Stimulated activated CD4-positive, alpha-beta T cell treated with anti-CD3 and anti-CD28 coated beads, Interleukin-2, amount 100 ng/mL, for 24 hours (primary cell): ENCODE data around the gene CEBPZ.
"Not testable (repeated sequence)": the region's sequence is repeated elsewhere in the genome, so short reads cannot be mapped to it uniquely, and the experiment has no call there.

ENCODE experiments used
- DNase-seq, 2 donors: peaks; one replicate each; pipeline ENCODE4 v3.0.0-alpha.2; 2020

Gene CEBPZ

DNA sequence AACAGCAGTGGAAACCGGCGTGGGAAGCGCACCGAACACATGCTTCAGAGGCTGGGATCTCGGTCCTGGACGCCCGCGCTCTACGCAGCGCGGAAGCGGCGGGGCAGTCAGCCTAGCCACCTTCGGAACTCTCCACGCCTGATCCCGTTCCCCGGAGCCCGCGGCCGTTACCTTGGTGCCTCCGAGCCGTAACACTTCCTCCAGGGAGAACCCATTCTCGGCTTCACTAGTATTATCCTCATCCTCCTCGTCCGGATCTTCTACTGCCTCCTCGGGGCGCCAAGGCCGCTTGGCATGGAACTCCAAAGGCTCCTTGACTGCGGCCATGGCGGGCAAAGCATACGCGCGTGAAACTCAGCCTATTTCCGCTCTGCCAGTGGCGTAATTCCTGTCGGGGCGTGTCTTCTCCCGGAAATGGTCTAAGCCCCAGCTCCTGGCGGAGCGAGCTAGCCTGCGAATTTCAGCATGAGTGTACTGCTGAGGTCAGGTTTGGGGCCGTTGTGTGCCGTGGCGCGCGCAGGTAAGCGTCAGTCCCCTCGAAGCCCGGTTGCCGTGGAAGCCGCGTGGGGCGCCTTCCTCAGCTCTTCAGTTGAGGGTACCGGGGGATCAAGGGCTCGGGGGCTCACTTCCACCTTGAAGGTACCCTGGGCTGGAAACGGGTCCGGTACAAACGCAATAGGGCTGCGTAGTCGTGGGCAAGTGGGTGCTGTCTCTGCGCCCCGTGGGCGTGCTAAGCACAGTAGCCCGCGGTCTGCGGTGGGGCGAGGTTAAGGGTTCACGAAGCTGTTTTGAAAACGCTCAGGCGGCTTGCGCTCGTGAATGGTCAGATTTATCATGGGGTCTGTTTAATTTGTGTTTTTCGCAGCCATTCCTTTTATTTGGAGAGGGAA is at the start of gene CEBPZ, which contains the start of gene NDUFAF7:
TSS of gene CEBPZ (minus strand) at position 356 of the 890 bp plus-strand sequence. CDS start at position 327, 29 bp downstream.
TSS of gene NDUFAF7 (plus strand) at position 418 of the 890 bp plus-strand sequence. CDS start at position 466, 48 bp downstream.
- peak; percentile 89 to 90 for DNase-seq

GRCh38 chr2:37276291-37276690 is 44.9 kb upstream of the CEBPZ start:
- no peak for DNase-seq

DNA sequence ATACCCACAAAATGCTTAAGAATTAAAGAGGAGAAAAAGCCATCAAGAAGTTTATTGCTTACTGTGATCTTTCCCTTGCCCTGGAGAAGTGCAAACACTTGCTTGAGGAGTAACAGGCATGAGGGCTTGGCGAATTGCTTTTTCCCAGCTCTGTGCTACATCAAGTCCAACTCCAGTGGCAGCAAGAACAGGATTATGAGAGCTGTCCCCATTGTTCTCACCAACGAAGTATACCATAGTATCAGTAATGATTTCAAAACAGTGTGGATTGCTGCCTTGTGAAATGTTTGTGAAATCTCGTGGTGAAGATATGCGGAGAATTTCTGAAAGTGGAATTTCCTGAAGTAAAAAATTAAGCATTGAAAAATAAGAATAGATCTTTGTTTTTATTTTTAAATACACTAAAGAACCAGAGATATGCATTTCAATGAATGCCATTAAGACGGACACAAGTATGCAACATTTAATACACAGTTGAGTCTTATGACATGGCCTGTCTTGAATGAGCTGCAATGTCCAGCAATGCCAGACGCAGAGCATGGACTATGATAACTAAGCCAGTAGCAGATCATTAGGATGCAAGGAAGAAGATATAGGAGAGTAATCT is 43.1 kb upstream of the CEBPZ start:
- DNase-seq, result no peak

DNA sequence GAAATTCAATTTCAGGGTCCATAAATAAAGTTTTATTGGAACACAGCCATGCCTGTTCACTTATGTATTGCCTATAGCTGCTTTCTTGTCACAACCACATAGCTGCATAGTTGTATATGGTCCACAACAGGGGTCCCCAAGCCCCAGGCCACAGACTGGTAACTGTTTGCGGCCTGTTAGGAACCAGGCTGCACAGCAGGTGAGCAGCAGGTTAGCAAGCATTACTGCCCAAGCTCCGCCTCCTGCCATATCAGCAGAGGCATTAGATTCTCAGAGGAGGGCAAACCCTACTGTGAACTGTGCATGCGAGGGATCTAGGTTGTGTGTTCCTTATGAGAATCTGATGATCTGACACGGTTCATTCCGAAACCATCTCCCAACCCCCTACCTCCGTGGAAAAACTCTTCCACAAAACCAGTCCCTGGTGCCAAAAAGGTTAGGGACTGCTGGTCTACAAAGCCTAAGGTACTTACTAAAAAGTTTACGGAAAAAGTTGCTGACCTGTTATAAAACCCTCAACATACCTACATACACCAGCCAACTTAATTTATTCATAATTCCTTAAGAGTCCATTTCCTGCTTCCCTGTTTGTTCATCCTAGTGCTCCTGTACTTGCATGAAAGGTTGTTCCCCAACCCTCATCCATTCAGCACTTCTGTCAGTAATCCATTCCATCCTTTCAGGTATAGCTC is 40.1 kb upstream of the CEBPZ start:
- no peak for DNase-seq

DNA sequence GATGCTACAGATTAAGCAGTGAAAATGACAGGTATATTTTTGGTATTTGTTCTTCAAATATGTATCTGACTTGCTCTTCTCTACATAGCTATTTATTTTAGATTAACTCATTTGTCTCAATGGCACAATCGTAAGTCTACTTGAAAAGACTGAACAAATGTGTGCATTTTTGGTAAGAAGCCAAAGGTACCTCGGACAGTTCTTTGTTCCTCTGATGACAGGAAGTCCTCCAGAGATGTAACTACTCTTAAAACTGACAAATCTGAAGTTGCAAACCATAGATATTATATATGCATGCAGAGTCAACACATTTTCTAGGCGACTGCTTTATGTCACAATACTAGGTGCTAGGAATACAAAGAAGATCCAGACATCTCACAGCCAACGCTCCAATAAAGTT is 36.7 kb upstream of the CEBPZ start:
- no peak for DNase-seq

DNA sequence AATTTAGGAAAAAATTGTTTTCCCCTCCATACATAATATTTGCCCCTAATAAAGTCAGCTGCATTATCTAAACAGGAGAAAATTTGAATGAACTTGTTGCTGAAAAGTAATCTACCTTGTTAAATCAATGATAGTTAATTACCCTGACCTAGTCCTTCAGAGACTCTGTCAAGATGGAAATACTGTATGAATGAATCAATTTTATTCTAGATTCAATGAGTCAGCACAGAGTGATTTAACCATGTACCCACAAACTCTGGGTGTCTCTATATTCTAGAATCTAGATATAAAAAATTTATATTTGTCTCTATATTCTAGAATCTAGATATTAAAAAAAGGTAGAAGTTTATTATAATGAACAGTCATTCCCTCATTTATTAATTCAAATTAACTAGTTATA is 36.3 kb upstream of the CEBPZ start:
- DNase-seq, result no peak

DNA sequence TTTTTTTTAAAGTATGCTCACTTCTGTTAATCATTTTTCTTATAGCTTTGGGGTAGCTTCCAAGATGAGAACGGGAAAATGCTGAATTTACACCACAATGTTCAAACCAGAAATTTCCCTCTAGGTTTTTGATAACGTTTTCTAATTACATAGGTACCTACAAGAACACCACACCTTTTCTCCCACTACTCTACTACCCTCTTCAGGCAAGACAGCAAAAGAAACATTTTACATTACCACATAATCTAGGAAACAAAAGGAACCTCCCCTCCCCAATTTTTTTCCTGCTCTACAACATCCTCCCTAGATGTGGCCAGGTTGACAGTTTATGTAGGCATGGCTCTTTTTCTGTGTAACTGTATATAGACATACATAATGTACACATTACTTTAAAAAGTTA is 32.4 kb upstream of the CEBPZ start:
- no peak for DNase-seq

DNA sequence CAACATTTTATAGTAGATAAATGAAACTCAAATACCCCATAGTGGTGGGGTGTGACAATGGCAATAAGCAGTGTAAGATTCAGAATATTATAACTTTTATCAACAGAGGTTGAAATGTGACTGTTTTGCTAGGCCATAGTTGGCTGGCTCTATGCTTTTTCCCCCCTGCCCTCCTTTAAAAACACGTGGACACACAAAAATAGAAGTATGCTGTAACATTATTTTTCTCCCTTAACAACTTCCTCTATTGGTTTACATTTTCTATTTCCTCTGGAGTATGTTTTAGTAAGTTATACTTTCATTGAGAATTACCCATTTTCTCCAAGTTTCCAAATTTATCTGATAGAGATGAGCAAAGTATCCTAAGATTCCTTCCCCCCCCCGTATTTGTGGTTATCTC is 31.1 kb upstream of the CEBPZ start:
- DNase-seq, result no peak

GRCh38 chr2:37250869-37251740 is 19.7 kb upstream of the CEBPZ start:
- no peak for DNase-seq

- no peak for DNase-seq
Measured at GRCh38 chr2:37246205-37246604, 14.8 kb upstream of the CEBPZ start.

DNA sequence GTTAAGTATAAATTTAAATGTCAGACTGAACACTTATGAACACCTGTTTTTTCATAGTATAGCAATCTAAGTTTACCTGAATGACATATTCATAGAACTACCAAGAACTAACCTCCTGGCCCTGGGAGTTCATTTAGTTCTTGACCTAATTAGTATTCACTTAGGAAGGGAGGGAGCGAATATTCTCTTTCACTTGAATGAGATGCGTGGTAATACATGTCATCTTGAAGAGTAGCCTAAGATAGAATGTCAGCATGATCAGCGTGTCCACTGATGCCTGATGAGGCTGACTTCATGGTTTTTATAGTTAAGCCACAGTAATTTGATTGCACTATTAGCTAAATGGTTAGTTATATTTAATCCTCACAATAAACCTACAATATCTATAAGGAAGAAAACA is 13.4 kb upstream of the CEBPZ start:
- DNase-seq, result no peak

DNA sequence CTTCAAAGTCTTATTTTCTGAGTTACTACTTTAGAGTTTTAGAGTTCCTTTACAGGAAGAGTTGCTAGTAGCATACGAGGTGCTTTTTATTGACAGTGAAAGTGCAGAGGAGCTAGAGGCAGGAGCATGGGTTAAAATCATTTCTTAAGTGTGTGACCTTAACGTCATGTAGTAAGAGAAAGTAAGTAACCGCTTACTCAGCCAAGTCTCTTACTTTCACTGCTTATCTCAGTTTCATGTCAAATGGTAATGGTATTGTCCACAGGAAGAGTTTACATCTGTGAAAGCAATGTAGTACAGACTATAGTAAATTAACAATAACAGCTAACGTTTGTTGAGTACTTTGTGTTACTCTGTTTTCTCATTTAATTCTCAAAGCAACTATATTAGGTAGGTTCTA is 12.6 kb upstream of the CEBPZ start:
- no peak for DNase-seq

DNA sequence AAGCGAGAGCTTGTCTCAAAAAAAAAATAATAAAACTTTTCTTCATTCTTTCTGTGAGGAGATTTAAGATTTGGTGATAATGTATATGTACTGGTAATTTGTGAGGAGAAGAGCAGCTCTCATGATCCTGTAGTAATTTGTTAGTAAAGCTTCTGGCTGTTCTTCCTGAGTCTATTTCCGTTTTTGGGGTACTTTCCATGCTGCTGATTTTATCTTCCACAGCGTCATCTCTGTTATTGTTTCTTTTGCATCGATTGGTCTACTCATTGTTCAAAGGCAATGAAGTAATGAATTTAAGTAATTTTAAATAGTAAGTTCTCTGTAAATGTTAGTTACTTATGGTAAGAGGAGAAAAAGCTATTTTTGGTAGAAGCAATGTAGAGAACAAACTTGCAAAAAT is 12.0 kb upstream of the CEBPZ start:
- DNase-seq, result no peak

GRCh38 chr2:37232131-37232933 is 936 bp upstream of the CEBPZ start:
- DNase-seq, result peak; percentile 10 to 30

- no peak for DNase-seq
Measured at GRCh38 chr2:37230581-37230980, 815 bp downstream of the CEBPZ start.

DNA sequence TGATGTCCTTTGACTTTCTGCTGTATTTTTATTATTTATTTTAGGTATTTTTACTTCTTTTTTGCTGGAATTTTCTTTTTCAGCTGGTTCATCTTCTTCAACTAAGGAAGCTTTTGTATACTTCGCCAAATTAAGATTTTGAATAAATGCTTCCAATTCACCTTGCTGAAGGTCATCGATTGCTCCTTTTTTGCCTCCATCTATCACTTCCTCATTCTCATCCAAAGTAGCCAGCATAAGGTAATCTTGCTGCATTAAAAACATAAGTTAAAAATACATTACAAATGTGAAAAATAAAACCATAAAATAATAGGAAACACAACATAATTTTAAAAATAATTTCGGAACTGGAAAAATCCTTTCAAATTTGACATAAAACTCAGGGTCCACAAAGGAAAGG is 2.6 kb downstream of the CEBPZ start:
- DNase-seq, result no peak

GRCh38 chr2:37226863-37227262 is 4.5 kb downstream of the CEBPZ start:
- DNase-seq, result no peak

- not testable (repeated sequence) for DNase-seq
Measured at GRCh38 chr2:37225129-37225528, 6.3 kb downstream of the CEBPZ start.

- no peak for DNase-seq
Measured at GRCh38 chr2:37224063-37224462, 7.3 kb downstream of the CEBPZ start.

DNA sequence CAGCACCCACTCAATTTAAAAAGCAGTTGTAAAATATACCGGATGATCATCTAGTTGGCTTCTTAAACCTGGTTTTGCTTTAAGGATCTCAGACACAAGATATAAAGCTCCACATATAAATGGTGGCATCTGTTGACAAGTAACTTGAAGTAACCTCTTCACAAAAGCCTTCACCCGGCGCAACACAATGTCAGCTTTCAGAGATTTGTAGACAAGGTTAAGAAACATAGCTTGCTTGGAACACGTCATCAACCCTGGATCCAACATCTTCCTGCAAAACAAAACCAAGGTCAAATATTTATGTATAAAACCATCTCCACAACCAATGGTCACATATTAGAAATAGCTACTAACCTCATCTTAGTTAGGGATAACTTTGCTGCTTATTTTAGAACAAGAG is 8.3 kb downstream of the CEBPZ start:
- DNase-seq, result no peak

- no peak for DNase-seq
Measured at GRCh38 chr2:37219046-37219445, 12.3 kb downstream of the CEBPZ start.

DNA sequence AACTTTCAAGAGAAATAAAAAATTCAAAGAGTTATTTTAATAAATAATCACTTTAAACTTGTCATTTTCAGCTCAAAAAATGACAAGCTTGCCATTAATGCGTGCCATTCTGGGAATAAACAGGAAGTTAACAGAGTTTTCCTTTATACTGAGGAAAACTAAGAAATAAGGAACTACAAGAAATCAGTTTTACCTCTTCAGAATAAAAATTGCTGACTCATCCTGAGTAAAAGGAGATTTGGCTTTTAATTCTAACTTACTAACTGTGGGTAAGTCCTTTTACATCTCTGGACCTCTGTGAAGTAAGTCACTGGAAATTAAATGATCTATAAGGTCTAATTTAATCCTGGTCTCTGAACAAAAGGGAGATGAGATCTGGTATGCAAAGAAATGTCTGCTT is 16.1 kb downstream of the CEBPZ start:
- no peak for DNase-seq
